Retinal pigment epithelial cell (primary cell): ENCODE results near the gene EIF2S1.

ENCODE experiments used
- DNase-seq: peaks from one replicate; pipeline ENCODE4 v3.0.0-alpha.2; 2010; ENCODE audit warnings: low read depth
- H3K4me3 ChIP-seq: 2 replicates; pipeline ENCODE4 v1.5.1; 2011; ENCODE audit warnings: mild to moderate bottlenecking, low read length, control low read depth, moderate library complexity
- CTCF ChIP-seq: conservative IDR thresholded peaks from 2 replicates; pipeline ENCODE4 v1.5.1; 2011; ENCODE audit warnings: low read depth, low read length, control low read depth, inconsistent platforms

Gene EIF2S1

GRCh38 chr14:67372833-67373232 is 12.7 kb downstream of the EIF2S1 start:
- no peak for TF ChIP-seq CTCF
- H3K4me3 ChIP-seq = no peak overlapping the region
- DNase-seq = no peak

- no peak for DNase-seq
- no peak for TF ChIP-seq CTCF
- no peak overlapping the region for H3K4me3 ChIP-seq
These were observed 13.2 kb downstream of the EIF2S1 start for GRCh38 chr14:67373347-67373746.

GRCh38 chr14:67377916-67378315 is 17.8 kb downstream of the EIF2S1 start:
- DNase-seq = no peak
- H3K4me3 ChIP-seq = no peak overlapping the region
- TF ChIP-seq CTCF = no peak

- DNase-seq = no peak
- no peak for TF ChIP-seq CTCF
- no peak overlapping the region for H3K4me3 ChIP-seq
These were observed 25.0 kb downstream of the EIF2S1 start for GRCh38 chr14:67385120-67385519.

- no peak for DNase-seq
- TF ChIP-seq CTCF = no peak
- H3K4me3 ChIP-seq = no peak overlapping the region
These were observed 25.5 kb downstream of the EIF2S1 start for GRCh38 chr14:67385618-67386017.

GRCh38 chr14:67387195-67387594 is 27.1 kb downstream of the EIF2S1 start:
- no peak for DNase-seq

GRCh38 chr14:67389275-67389674 is 29.1 kb downstream of the EIF2S1 start:
- DNase-seq = no peak
- no peak for TF ChIP-seq CTCF
- no peak overlapping the region for H3K4me3 ChIP-seq

More at GRCh38 chr14:67387195-67387594, 27.1 kb downstream of the EIF2S1 start:
- no peak overlapping the region for H3K4me3 ChIP-seq
- TF ChIP-seq CTCF = no peak
